ENCODE measurements around the gene MAML2. TPM values are rescaled to one million over a fixed set of nuclear protein-coding genes. Genes with fewer than 3 reads are reported as not detected.

MAML2 gene
- total and polyA plus RNA-seq, 9 of the 15 experiments (the other 6 are each of a cell fraction or from before 2014, with no cell fraction given), result 0.79 to 6.8 (median 4.8) TPM

DNA sequence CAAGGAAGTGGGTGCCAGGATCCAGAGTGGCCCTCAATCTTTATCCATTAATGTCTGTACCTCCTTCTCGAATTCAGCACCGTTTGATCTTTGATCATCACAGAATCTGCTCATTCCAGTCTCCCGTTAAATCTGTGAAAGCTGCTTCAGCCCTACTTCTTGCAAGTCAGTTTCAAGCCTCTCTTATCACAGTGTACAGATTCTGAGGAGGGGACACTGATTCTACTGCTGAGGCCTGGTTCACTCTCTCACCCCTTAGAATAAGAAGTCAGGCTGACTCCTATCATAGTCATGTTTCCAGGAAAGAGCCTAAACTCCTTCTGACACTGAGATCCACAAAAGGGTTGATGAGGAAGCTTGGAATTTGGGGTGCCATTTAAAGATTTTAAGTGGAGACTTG is 39.0 kb downstream of the MAML2 start:
- in situ Hi-C loops (cut with MboI) (no loop called here), intact Hi-C loops (cut with micrococcal nuclease) (no loop called here)
- 0 out of 2 replicates have a peak, but pooled peaks cover 4% of the 10 kb centered on the region for H4K20me1 ChIP-seq (replicated peaks; ENCODE audit: control insufficient read depth, insufficient read depth, low read length)
- H3K9me1 ChIP-seq (ENCODE audit: control insufficient read depth, insufficient read depth, low read length), result no peaks in the 10 kb centered on the region
- H2AFZ ChIP-seq (ENCODE audit: low read depth, low read length), result no peak overlapping the region
- WGBS (ENCODE audit: insufficient coverage, low coverage, missing lambda C conversion rate), result 0% methylated on average over 3 of the region's 3 CpGs
- no peaks in the 10 kb centered on the region for H3K36me3 ChIP-seq (ENCODE audit: control insufficient read depth, insufficient read depth, low read length)
- POLR2A ChIA-PET, result interaction anchor here (0.9 to 1.9 kb wide), 3 partner anchors 18 to 220 kb away, joined by 3 to 7 read pairs (median 3); no protein-coding TSS in a partner anchor
- no peaks in the 10 kb centered on the region for H3K9me3 ChIP-seq (replicated peaks; ENCODE audit: control insufficient read depth, insufficient read depth, low read depth, low read length)
- CTCF ChIA-PET (ENCODE audit: low intra/inter-chr PET ratio), result no interaction called here
- no peak overlapping the region for H3K9ac ChIP-seq (ENCODE audit: insufficient read depth in 1 of 2, low read depth in 2 of 2, low read length in 2 of 2)
- H3K4me3 ChIP-seq, result no peak overlapping the region
- ATAC-seq (peak; percentile 59), FAIRE-seq (peak; percentile 44), DNase-seq (ENCODE audit: extremely low read depth in 1 of 4, low spot score in 3 of 4) (peak in 1 of 4 experiments; percentile 63)
- no peak overlapping the region for H3K4me2 ChIP-seq (ENCODE audit: insufficient read depth, low read length)
- H3K4me1 ChIP-seq (replicated peaks in 1 of 2; ENCODE audit: control insufficient read depth in 2 of 2, insufficient read depth in 2 of 2, low read length in 2 of 2), result peaks cover 4 to 46% of the 10 kb centered on the region in 2 experiments; a peak in 4 of 5 replicates
- BruUV-seq (replicated peaks), result no TSS peak
- no peaks in the 10 kb centered on the region for H3K27me3 ChIP-seq (ENCODE audit: control insufficient read depth in 2 of 2, insufficient read depth in 2 of 2, low read length in 2 of 2)
- H3K79me2 ChIP-seq (ENCODE audit: control insufficient read depth, insufficient read depth, low read length), result peaks cover 5% of the 10 kb centered on the region; the same call in 1 of the 3 replicates
- 0 out of 3 replicates have a peak overlapping the region, but pooled peaks have one; percentile 23 for H3K27ac ChIP-seq (ENCODE audit: extremely low read depth, low read depth, low read length)
- TF ChIP-seq MCM2 (IDR thresholded peaks at IDR 0.05; ENCODE audit: low read depth), result no peak
- TF ChIP-seq, protein P1, sequence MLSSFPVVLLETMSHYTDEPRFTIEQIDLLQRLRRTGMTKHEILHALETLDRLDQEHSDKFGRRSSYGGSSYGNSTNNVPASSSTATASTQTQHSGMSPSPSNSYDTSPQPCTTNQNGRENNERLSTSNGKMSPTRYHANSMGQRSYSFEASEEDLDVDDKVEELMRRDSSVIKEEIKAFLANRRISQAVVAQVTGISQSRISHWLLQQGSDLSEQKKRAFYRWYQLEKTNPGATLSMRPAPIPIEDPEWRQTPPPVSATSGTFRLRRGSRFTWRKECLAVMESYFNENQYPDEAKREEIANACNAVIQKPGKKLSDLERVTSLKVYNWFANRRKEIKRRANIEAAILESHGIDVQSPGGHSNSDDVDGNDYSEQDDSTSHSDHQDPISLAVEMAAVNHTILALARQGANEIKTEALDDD (IDR thresholded peaks at IDR 0.05), result peak; percentile 36; the same call in 1 of the 2 replicates
- peak in 1 of 2 experiments; percentile 98; a peak in 2 of 4 replicates for TF ChIP-seq HDAC1 (IDR thresholded peaks at IDR 0.05)
- TF ChIP-seq SMAD3 (CRISPR knock-in tag; conservative IDR thresholded peaks at IDR 0.05), result no peak
- TF ChIP-seq MXI1 (IDR thresholded peaks at IDR 0.05; ENCODE audit: low read depth, low read length), result no peak
- TF ChIP-seq ZNF75A (CRISPR knock-in tag; IDR thresholded peaks at IDR 0.05), result no peak
- no peak for TF ChIP-seq NFATC3 (IDR thresholded peaks at IDR 0.05)
- no peak for TF ChIP-seq RFX7 (CRISPR knock-in tag; IDR thresholded peaks at IDR 0.05)
- TF ChIP-seq RCOR1 (IDR thresholded peaks at IDR 0.05; ENCODE audit: borderline replicate concordance in 1 of 2, low read depth in 2 of 2, low read length in 2 of 2), result peak; percentile 98 to 99
- no peak for TF ChIP-seq RHOXF2B (CRISPR knock-in tag; conservative IDR thresholded peaks at IDR 0.05)
- TF ChIP-seq SMAD2 (IDR thresholded peaks at IDR 0.05; ENCODE audit: low read depth, low read length), result no peak
- TF ChIP-seq, protein P2, sequence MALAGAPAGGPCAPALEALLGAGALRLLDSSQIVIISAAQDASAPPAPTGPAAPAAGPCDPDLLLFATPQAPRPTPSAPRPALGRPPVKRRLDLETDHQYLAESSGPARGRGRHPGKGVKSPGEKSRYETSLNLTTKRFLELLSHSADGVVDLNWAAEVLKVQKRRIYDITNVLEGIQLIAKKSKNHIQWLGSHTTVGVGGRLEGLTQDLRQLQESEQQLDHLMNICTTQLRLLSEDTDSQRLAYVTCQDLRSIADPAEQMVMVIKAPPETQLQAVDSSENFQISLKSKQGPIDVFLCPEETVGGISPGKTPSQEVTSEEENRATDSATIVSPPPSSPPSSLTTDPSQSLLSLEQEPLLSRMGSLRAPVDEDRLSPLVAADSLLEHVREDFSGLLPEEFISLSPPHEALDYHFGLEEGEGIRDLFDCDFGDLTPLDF (CRISPR knock-in tag; IDR thresholded peaks at IDR 0.05), result no peak
- no peak for TF ChIP-seq KLF1 (tag; IDR thresholded peaks at IDR 0.05)
- no peak for TF ChIP-seq HNRNPK (IDR thresholded peaks at IDR 0.05; ENCODE audit: low read depth, low read length, poor library complexity, severe bottlenecking)
- no peak for TF ChIP-seq RFX1 (IDR thresholded peaks at IDR 0.05)
- peak; percentile 99 for TF ChIP-seq KDM1A (IDR thresholded peaks at IDR 0.05)
- no peak for TF ChIP-seq HDAC3 (IDR thresholded peaks at IDR 0.05; ENCODE audit: borderline replicate concordance, partially characterized antibody)
- TF ChIP-seq NR2C2 (CRISPR knock-in tag; IDR thresholded peaks at IDR 0.05), result no peak
- no peak for TF ChIP-seq NR2C2 (tag; IDR thresholded peaks at IDR 0.05)
- no peak for TF ChIP-seq TEAD1 (CRISPR knock-in tag; IDR thresholded peaks at IDR 0.05)
- no peak for TF ChIP-seq IRF2 (CRISPR knock-in tag; IDR thresholded peaks at IDR 0.05)
- no peak for TF ChIP-seq TBL1XR1 (IDR thresholded peaks at IDR 0.05; ENCODE audit: low read length in 2 of 2)

Measured in K562 (cell line).